Panc1 (cell line): Measurements from ENCODE around the gene ZNF19. TPM values are rescaled to one million over a fixed set of nuclear protein-coding genes. Genes with fewer than 3 reads are reported as not detected.

ENCODE experiments used
- total RNA-seq: library from RNA; stranded (reverse); gene quantifications from one replicate; pipeline ENCODE4 v1.2.1, GENCODE V29; 2021; ENCODE audit not compliant: unreplicated experiment

ZNF19 gene
- total RNA-seq, 1 experiment from 2014 or later = 2.5 TPM

Other genes with a start within 250 kb of the ZNF19 start
- 12.5 TPM for gene CMTR2, start 199.9 kb downstream of the ZNF19 start, total RNA-seq
- 0.59 TPM for gene CALB2, start 130.6 kb downstream of the ZNF19 start, total RNA-seq
- not detected for gene TLE7, start 47.3 kb downstream of the ZNF19 start, total RNA-seq
- 5.2 TPM for gene ZNF23, start 27.1 kb downstream of the ZNF19 start, total RNA-seq
- gene CHST4, start 37.1 kb upstream of the ZNF19 start, total RNA-seq = 1.1 TPM
- 0.49 TPM for gene TAT, start 87.8 kb upstream of the ZNF19 start, total RNA-seq
- gene MARVELD3, start 136.9 kb upstream of the ZNF19 start, total RNA-seq = 0.08 TPM
- gene PHLPP2, start 235.4 kb upstream of the ZNF19 start, total RNA-seq = 13.1 TPM